Duodenal mucosa (tissue), 2 donors: ENCODE measurements around the gene CAT.

Source experiments
- H3K27ac ChIP-seq: one replicate; pipeline ENCODE4 v1.7.0; 2013; ENCODE audit warnings: low read depth, low read length
- H3K27me3 ChIP-seq, 2 donors: one replicate each; pipeline ENCODE4 v1.7.0; 2013; ENCODE audit warnings: low read length in 2 of 2, control low read depth in 1 of 2; ENCODE audit not compliant: insufficient read depth in 2 of 2, control insufficient read depth in 1 of 2
- H3K36me3 ChIP-seq, 2 donors: one replicate each; pipeline ENCODE4 v1.7.0; 2013; ENCODE audit warnings: low read length in 2 of 2, control low read depth in 1 of 2; ENCODE audit not compliant: insufficient read depth in 2 of 2, control insufficient read depth in 1 of 2
- H3K4me1 ChIP-seq, 2 donors: one replicate each; pipeline ENCODE4 v1.7.0; 2013; ENCODE audit warnings: low read length in 2 of 2, control low read depth in 1 of 2; ENCODE audit not compliant: insufficient read depth in 2 of 2, control insufficient read depth in 1 of 2
- H3K4me3 ChIP-seq, 2 donors: one replicate each; pipeline ENCODE4 v1.7.0; 2013; ENCODE audit warnings: low read length in 2 of 2, low read depth in 1 of 2
- H3K9ac ChIP-seq, 2 donors: one replicate each; pipeline ENCODE4 v1.7.0; 2013; ENCODE audit warnings: low read length in 2 of 2, low read depth in 1 of 2
- H3K9me3 ChIP-seq, 2 donors: one replicate each; pipeline ENCODE4 v1.7.0; 2013; ENCODE audit warnings: low read length in 2 of 2, control low read depth in 1 of 2; ENCODE audit not compliant: control insufficient read depth in 1 of 2

The CAT gene

GRCh38 chr11:34516247-34517040 lies 77.7 kb downstream of the CAT start:
- H3K36me3 ChIP-seq = no peaks in the 10 kb centered on the region
- no peak overlapping the region for H3K9ac ChIP-seq
- no peaks in the 10 kb centered on the region for H3K27me3 ChIP-seq
- no peak overlapping the region for H3K4me3 ChIP-seq
- no peaks in the 10 kb centered on the region for H3K9me3 ChIP-seq
- H3K4me1 ChIP-seq = no peaks in the 10 kb centered on the region
- no peak overlapping the region for H3K27ac ChIP-seq

- H3K27me3 ChIP-seq = no peaks in the 10 kb centered on the region
- H3K9ac ChIP-seq = no peak overlapping the region
- no peaks in the 10 kb centered on the region for H3K36me3 ChIP-seq
- no peak overlapping the region for H3K4me3 ChIP-seq
- H3K27ac ChIP-seq = no peak overlapping the region
- no peaks in the 10 kb centered on the region for H3K4me1 ChIP-seq
- H3K9me3 ChIP-seq = no peaks in the 10 kb centered on the region
Observed at GRCh38 chr11:34519595-34520235, 81.0 kb downstream of the CAT start.

- Histone ChIP-seq H3K4me3 (no peak overlapping the region), H3K9ac (no peak overlapping the region), H3K36me3 (no peaks in the 10 kb centered on the region), H3K27me3 (no peaks in the 10 kb centered on the region), H3K27ac (no peak overlapping the region), H3K4me1 (no peaks in the 10 kb centered on the region), H3K9me3 (no peaks in the 10 kb centered on the region)
Observed at GRCh38 chr11:34521265-34521664, 82.5 kb downstream of the CAT start.
